Ovary (tissue), 3 donors: ENCODE data around the gene ERO1A.

Experiments used
- CTCF ChIP-seq, 3 donors: fragments of 450-650 bp in 2 of 3; fragments of 200-600 bp in 1 of 3; IDR thresholded peaks; one replicate each; pipeline versions ENCODE4 v1.5.1 to v1.8.0; 2016 to 2022; ENCODE audit warnings: antibody characterized with exemption in 3 of 3, mild to moderate bottlenecking in 1 of 3
- POLR2A ChIP-seq: fragments of 450-650 bp; IDR thresholded peaks from one replicate; pipeline ENCODE4 v1.6.1; 2017; ENCODE audit warnings: antibody characterized with exemption, mild to moderate bottlenecking, moderate library complexity
- donor health status: DM: no; HTN: no; CAD: no.

- no peak for TF ChIP-seq CTCF (IDR thresholded peaks at IDR 0.05)
- TF ChIP-seq POLR2A: no peak
Observed at GRCh38 chr14:52733824-52734223, 38.5 kb upstream of the ERO1A start.
